Lower lobe of right lung (tissue), 2 donors: ENCODE measurements around the gene DNAH3. TPM values are rescaled to one million over a fixed set of nuclear protein-coding genes. Genes with fewer than 3 reads are reported as not detected.

Experiments
- ATAC-seq, 2 donors: fragments of 200-7000 bp; cut with Tn5 transposase; one replicate each; pipeline ENCODE4 v1.9.1; 2020 to 2022; ENCODE audit warnings: mild to moderate bottlenecking in 2 of 2, moderate library complexity in 2 of 2
- DNase-seq: peaks from one replicate; pipeline ENCODE4 v3.0.0-alpha.2; 2020
- H3K27ac ChIP-seq: fragments of 200-600 bp; one replicate; pipeline ENCODE4 v1.8.0; 2022
- H3K27me3 ChIP-seq: fragments of 200-600 bp; one replicate; pipeline ENCODE4 v1.8.0; 2022; ENCODE audit warnings: low read depth
- H3K36me3 ChIP-seq: fragments of 200-600 bp; one replicate; pipeline ENCODE4 v1.8.0; 2022; ENCODE audit warnings: mild to moderate bottlenecking
- H3K4me1 ChIP-seq: fragments of 200-600 bp; one replicate; pipeline ENCODE4 v1.8.0; 2022
- H3K4me3 ChIP-seq: fragments of 200-600 bp; one replicate; pipeline ENCODE4 v1.8.0; 2022; ENCODE audit warnings: mild to moderate bottlenecking
- H3K9me3 ChIP-seq: fragments of 200-600 bp; one replicate; pipeline ENCODE4 v1.8.0; 2022
- CTCF ChIP-seq: fragments of 200-600 bp; IDR thresholded peaks from one replicate; pipeline ENCODE4 v1.8.0; 2022; ENCODE audit warnings: antibody characterized with exemption, mild to moderate bottlenecking
- intact Hi-C: fragments of 100-400 bp; cut with DNase I; formaldehyde crosslinking; loops from one replicate; pipeline ENCODE4 v1.11.0; 2022
- total RNA-seq: library from RNA; stranded (reverse); fragmentation: NEBNext Ultra II Directional; extraction: Animal tissue kit (Norgen Biotek cat#: 25700); gene quantifications from one replicate; pipeline ENCODE4 v1.2.1, GENCODE V29; 2021
- donor health status: DM: no; HTN: yes; CAD: no; lungs with severe emphysema.

The DNAH3 gene
- total RNA-seq, 1 donor from 2014 or later = 10.9 TPM

- Histone ChIP-seq H3K36me3 (peaks cover 67% of the 10 kb centered on the region), H3K27me3 (no peaks in the 10 kb centered on the region)
- intact Hi-C loops = no loop called here
These were observed 15.9 kb upstream of the DNAH3 start for GRCh38 chr16:21166561-21166961.

GRCh38 chr16:21164521-21165168 is 14.0 kb upstream of the DNAH3 start:
- H3K36me3 ChIP-seq = peaks cover 57% of the 10 kb centered on the region
- H3K4me1 ChIP-seq = peaks cover 35% of the 10 kb centered on the region
- DNase-seq (no peak), ATAC-seq (no peak)
- H3K27me3 ChIP-seq = no peaks in the 10 kb centered on the region
- intact Hi-C loops = no loop called here
- no peak overlapping the region for H3K4me3 ChIP-seq
- H3K27ac ChIP-seq = no peak overlapping the region
- no peak for TF ChIP-seq CTCF
- H3K9me3 ChIP-seq = no peaks in the 10 kb centered on the region

More at GRCh38 chr16:21166561-21166961, 15.9 kb upstream of the DNAH3 start:
- no peak for ATAC-seq
- TF ChIP-seq CTCF = no peak
- Histone ChIP-seq H3K27ac (no peak overlapping the region), H3K9me3 (no peaks in the 10 kb centered on the region), H3K4me1 (peaks cover 20% of the 10 kb centered on the region), H3K4me3 (no peak overlapping the region)
- no peak for DNase-seq

- Histone ChIP-seq H3K9me3 (no peaks in the 10 kb centered on the region), H3K27ac (no peak overlapping the region), H3K4me3 (no peak overlapping the region), H3K27me3 (no peaks in the 10 kb centered on the region), H3K4me1 (peaks cover 40% of the 10 kb centered on the region), H3K36me3 (peaks cover 55% of the 10 kb centered on the region)
- no peak for TF ChIP-seq CTCF
- DNase-seq (no peak), ATAC-seq (no peak)
- intact Hi-C loops = no loop called here
These were observed 12.9 kb upstream of the DNAH3 start for GRCh38 chr16:21163576-21163975.

GRCh38 chr16:21162661-21163151 is 12.1 kb upstream of the DNAH3 start:
- intact Hi-C loops = no loop called here
- peaks cover 47% of the 10 kb centered on the region for H3K4me1 ChIP-seq
- TF ChIP-seq CTCF = no peak
- H3K9me3 ChIP-seq = no peaks in the 10 kb centered on the region
- H3K4me3 ChIP-seq = no peak overlapping the region
- ATAC-seq = no peak
- no peak overlapping the region for H3K27ac ChIP-seq
- DNase-seq = no peak
- no peaks in the 10 kb centered on the region for H3K27me3 ChIP-seq
- H3K36me3 ChIP-seq = peaks cover 55% of the 10 kb centered on the region

- no peak overlapping the region for H3K4me3 ChIP-seq
- no peaks in the 10 kb centered on the region for H3K9me3 ChIP-seq
- no peak overlapping the region for H3K27ac ChIP-seq
- DNase-seq = no peak
- H3K27me3 ChIP-seq = no peaks in the 10 kb centered on the region
- peaks cover 42% of the 10 kb centered on the region for H3K36me3 ChIP-seq
- ATAC-seq = no peak
- intact Hi-C loops = no loop called here
- peaks cover 50% of the 10 kb centered on the region for H3K4me1 ChIP-seq
- no peak for TF ChIP-seq CTCF
These were observed 10.6 kb upstream of the DNAH3 start for GRCh38 chr16:21161211-21161610.
